22Rv1 (cell line): ENCODE measurements around the gene LONP2.

ENCODE experiments used
- CTCF ChIP-seq: fragments of 450-650 bp; IDR thresholded peaks from 2 replicates; pipeline ENCODE4 v1.5.1; 2017; ENCODE audit warnings: mild to moderate bottlenecking
- ZFX ChIP-seq: fragments of 450-650 bp; IDR thresholded peaks from 2 replicates; pipeline ENCODE4 v1.6.1; 2017; ENCODE audit warnings: antibody characterized with exemption, borderline replicate concordance

- TF ChIP-seq CTCF (no peak), ZFX (no peak)
Observed at GRCh38 chr16:48382131-48382530, 138.0 kb downstream of the LONP2 start.
